ENCODE data around the gene DCXR.

DCXR gene

GRCh38 chr17:82012261-82012639 is 25.2 kb downstream of the DCXR start:
- DNase-seq (ENCODE audit: low spot score): no peak

GRCh38 chr17:82011617-82012187 is 25.8 kb downstream of the DCXR start:
- DNase-seq (ENCODE audit: low spot score): no peak

- no peak for DNase-seq (ENCODE audit: low spot score)
Observed at GRCh38 chr17:82010575-82011525, 26.6 kb downstream of the DCXR start.

- DNase-seq (ENCODE audit: low spot score): no peak
Observed at GRCh38 chr17:82009413-82009812, 28.1 kb downstream of the DCXR start.

- DNase-seq (ENCODE audit: low spot score): no peak
Observed at GRCh38 chr17:82008941-82009405, 28.5 kb downstream of the DCXR start.

GRCh38 chr17:82008258-82008940 is 29.1 kb downstream of the DCXR start:
- DNase-seq (ENCODE audit: low spot score): no peak

GRCh38 chr17:82007495-82008257 is 29.8 kb downstream of the DCXR start:
- no peak for DNase-seq (ENCODE audit: low spot score)

GRCh38 chr17:82007228-82007494 is 30.3 kb downstream of the DCXR start:
- no peak for DNase-seq (ENCODE audit: low spot score)

- DNase-seq (ENCODE audit: low spot score): no peak
Observed at GRCh38 chr17:82006468-82007227, 30.8 kb downstream of the DCXR start.

GRCh38 chr17:82005701-82006348 is 31.7 kb downstream of the DCXR start:
- no peak for DNase-seq (ENCODE audit: low spot score)

GRCh38 chr17:82004517-82005455 is 32.7 kb downstream of the DCXR start:
- no peak for DNase-seq (ENCODE audit: low spot score)

- DNase-seq (ENCODE audit: low spot score): no peak
Observed at GRCh38 chr17:82003411-82004381, 33.8 kb downstream of the DCXR start.

- DNase-seq (ENCODE audit: low spot score): no peak
Observed at GRCh38 chr17:82001571-82002056, 35.9 kb downstream of the DCXR start.

GRCh38 chr17:82000803-82001570 is 36.5 kb downstream of the DCXR start:
- DNase-seq (ENCODE audit: low spot score): no peak

GRCh38 chr17:81999976-82000802 is 37.3 kb downstream of the DCXR start:
- no peak for DNase-seq (ENCODE audit: low spot score)

- DNase-seq (ENCODE audit: low spot score): no peak
Observed at GRCh38 chr17:81999587-81999975, 37.9 kb downstream of the DCXR start.
